SK-N-SH (cell line): Measurements from ENCODE around the gene BLID. TPM values are rescaled to one million over a fixed set of nuclear protein-coding genes. Genes with fewer than 3 reads are reported as not detected.

Experiments
- CTCF ChIA-PET: fragments of 300-600, 350-600 bp; formaldehyde crosslinking; extraction: SDS; loops from one replicate; lab custom pipeline; 2021; lab: Yijun Ruan, JAX
- POLR2A ChIA-PET: fragments of 350-600 bp; sonication (Branson Sonifier 250); formaldehyde crosslinking; extraction: SDS; loops from one replicate; lab custom pipeline; 2020; ENCODE audit warnings: antibody characterized with exemption, inconsistent platforms; lab: Yijun Ruan, JAX
- DNase-seq: peaks from one replicate; pipeline ENCODE4 v3.0.0; 2012
- H2AFZ ChIP-seq: fragments of 200-600 bp; sonication (generic); 2 replicates; pipeline ENCODE4 v1.8.1; 2016; ENCODE audit warnings: antibody characterized with exemption, mild to moderate bottlenecking, low read depth
- H3F3A ChIP-seq: fragments of 200-600 bp; sonication (generic); replicated peaks from 2 replicates; pipeline ENCODE3; 2016; ENCODE audit warnings: antibody characterized with exemption, mild to moderate bottlenecking; ENCODE audit not compliant: insufficient read depth
- H3K27ac ChIP-seq, 2 experiments: fragments of 200-500 bp in 1 of 2; fragments of 200-600 bp in 1 of 2; sonication (Bioruptor generic) in 1 of 2; sonication (generic), shearing (Covaris generic) in 1 of 2; 2 replicates each; pipeline versions ENCODE4 v1.5.1 to v1.6.1; 2014 to 2016; ENCODE audit warnings: low read depth in 2 of 2, inconsistent platforms in 1 of 2, low read length in 1 of 2, mild to moderate bottlenecking in 1 of 2, mixed read lengths in 1 of 2
- H3K27me3 ChIP-seq: fragments of 200-600 bp; sonication (generic), shearing (Covaris generic); 2 replicates; pipeline ENCODE4 v1.6.1; 2016; ENCODE audit warnings: mixed run types; ENCODE audit not compliant: insufficient read depth
- H3K36me3 ChIP-seq, 2 experiments: fragments of 200-500 bp in 1 of 2; fragments of 200-600 bp in 1 of 2; sonication (Bioruptor generic) in 1 of 2; sonication (generic) in 1 of 2; replicated peaks in 1 of 2; 2 replicates each; pipeline versions ENCODE3 to v1.5.1; 2014 to 2016; ENCODE audit warnings: low read length in 1 of 2, mild to moderate bottlenecking in 1 of 2; ENCODE audit not compliant: insufficient read depth in 2 of 2, control insufficient read depth in 1 of 2
- H3K4me1 ChIP-seq, 2 experiments: fragments of 200-500 bp in 1 of 2; fragments of 200-600 bp in 1 of 2; sonication (Bioruptor generic) in 1 of 2; sonication (generic), shearing (Covaris generic) in 1 of 2; 2 replicates each; pipeline versions ENCODE4 v1.5.1 to v1.6.1; 2014 to 2016; ENCODE audit warnings: low read depth in 1 of 2, low read length in 1 of 2, mixed run types in 1 of 2; ENCODE audit not compliant: insufficient read depth in 2 of 2, control insufficient read depth in 1 of 2
- H3K4me2 ChIP-seq: fragments of 200-600 bp; sonication (generic), shearing (Covaris generic); 2 replicates; pipeline ENCODE4 v1.6.1; 2017; ENCODE audit warnings: mixed run types
- H3K4me3 ChIP-seq, 2 experiments: fragments of 200-500 bp in 1 of 2; fragments of 200-600 bp in 1 of 2; sonication (Bioruptor generic) in 1 of 2; sonication (generic), shearing (Covaris generic) in 1 of 2; 2 replicates each; pipeline versions ENCODE4 v1.5.1 to v1.8.1; 2014 to 2016; ENCODE audit warnings: low read depth in 2 of 2, inconsistent platforms in 1 of 2, low read length in 1 of 2, mild to moderate bottlenecking in 1 of 2, mixed read lengths in 1 of 2, moderate library complexity in 1 of 2
- H3K79me2 ChIP-seq: fragments of 200-600 bp; sonication (generic); 2 replicates; pipeline ENCODE4 v1.8.1; 2017; ENCODE audit warnings: mild to moderate bottlenecking; ENCODE audit not compliant: insufficient read depth
- H3K9ac ChIP-seq: fragments of 200-600 bp; sonication (generic); 2 replicates; pipeline ENCODE4 v1.6.1; 2017; ENCODE audit warnings: mixed run types
- H3K9me2 ChIP-seq: fragments of 200-600 bp; sonication (generic); 2 replicates; pipeline ENCODE4 v1.6.1; 2017; ENCODE audit warnings: mixed run types
- H3K9me3 ChIP-seq: fragments of 200-600 bp; sonication (generic); 2 replicates; pipeline ENCODE4 v1.6.1; 2017; ENCODE audit warnings: mixed run types, mild to moderate bottlenecking, moderate library complexity
- H4K20me1 ChIP-seq: fragments of 200-600 bp; sonication (generic); 2 replicates; pipeline ENCODE4 v1.6.1; 2017; ENCODE audit warnings: mild to moderate bottlenecking, mixed run types; ENCODE audit not compliant: insufficient read depth
- CHD2 ChIP-seq: fragments of 150-350 bp; IDR thresholded peaks from 2 replicates; pipeline ENCODE4 v1.6.1; 2018; ENCODE audit warnings: low read length; ENCODE audit not compliant: partially characterized antibody
- ELF1 ChIP-seq: IDR thresholded peaks from 2 replicates; pipeline ENCODE4 v1.4.0; 2012
- EP300 ChIP-seq, 2 experiments: IDR thresholded peaks; 2 replicates each; pipeline versions ENCODE4 v1.4.0 to v1.6.1; 2012; ENCODE audit warnings: borderline replicate concordance in 1 of 2, low read depth in 1 of 2, low read length in 1 of 2
- EZH2phosphoT487 ChIP-seq: fragments of 200-600 bp; sonication (generic); IDR thresholded peaks from 2 replicates; pipeline ENCODE4 v1.6.1; 2017; ENCODE audit warnings: low read depth, mixed run types, mild to moderate bottlenecking, antibody characterized with exemption, moderate library complexity, borderline replicate concordance
- FOXJ3 ChIP-seq: sonication (generic); formaldehyde crosslinking; IDR thresholded peaks from 2 replicates; pipeline ENCODE4 v1.5.1; 2020; ENCODE audit warnings: mild to moderate bottlenecking, missing genetic modification reagents
- GATA2 ChIP-seq: sonication (generic); formaldehyde crosslinking; IDR thresholded peaks from 2 replicates; pipeline ENCODE4 v1.5.0; 2020; ENCODE audit warnings: mild to moderate bottlenecking, missing genetic modification reagents
- MXI1 ChIP-seq: IDR thresholded peaks from 2 replicates; pipeline ENCODE4 v1.6.1; 2012; ENCODE audit warnings: mild to moderate bottlenecking, low read depth, low read length, improper control_type of control experiment
- NRF1 ChIP-seq: IDR thresholded peaks from 2 replicates; pipeline ENCODE4 v1.6.1; 2012; ENCODE audit warnings: low read depth, mild to moderate bottlenecking, low read length
- POLR2AphosphoS5 ChIP-seq: IDR thresholded peaks from 2 replicates; pipeline ENCODE4 v1.6.1; 2012; ENCODE audit warnings: low read depth, low read length
- RCOR1 ChIP-seq: fragments of 150-350 bp; IDR thresholded peaks from 2 replicates; pipeline ENCODE4 v1.6.1; 2017; ENCODE audit warnings: antibody characterized with exemption, low read length
- RXRA ChIP-seq: IDR thresholded peaks from 2 replicates; pipeline ENCODE4 v1.4.0; 2012; ENCODE audit warnings: low read depth, mild to moderate bottlenecking, borderline replicate concordance
- SMC3 ChIP-seq: IDR thresholded peaks from 2 replicates; pipeline ENCODE4 v1.6.1; 2012; ENCODE audit warnings: low read depth, low read length, improper control_type of control experiment
- TAF1 ChIP-seq: IDR thresholded peaks from 2 replicates; pipeline ENCODE4 v1.6.1; 2012; ENCODE audit warnings: low read depth, mild to moderate bottlenecking, low read length, moderate library complexity, borderline replicate concordance
- TCF12 ChIP-seq: IDR thresholded peaks from 2 replicates; pipeline ENCODE4 v1.4.0; 2012
- TEAD4 ChIP-seq: IDR thresholded peaks from 2 replicates; pipeline ENCODE4 v1.4.0; 2012; ENCODE audit warnings: mild to moderate bottlenecking, borderline replicate concordance; ENCODE audit not compliant: insufficient read depth
- USF1 ChIP-seq: IDR thresholded peaks from 2 replicates; pipeline ENCODE4 v1.4.0; 2012; ENCODE audit warnings: low read depth, borderline replicate concordance
- USF2 ChIP-seq: fragments of 150-350 bp; IDR thresholded peaks from 2 replicates; pipeline ENCODE4 v1.6.1; 2017; ENCODE audit warnings: antibody characterized with exemption, low read length, low read depth, borderline replicate concordance
- WGBS: methylation state at CpG from one replicate; pipeline ENCODE4 v1.1.6; 2017; ENCODE audit warnings: low lambda C conversion rate; 5-methylcytosine and 5-hydroxymethylcytosine counted together
- polyA plus RNA-seq, 3 experiments: library from polyadenylated mRNA; depleted of rRNA; stranded (reverse); fragments of >200 nt; gene quantifications; 2 replicates each; pipeline ENCODE4 v1.2.3, GENCODE V29; 2012
- TF ChIP-seq, protein P1 (sequence below): fragments of 200-600 bp; sonication (generic); IDR thresholded peaks from 2 replicates; pipeline ENCODE4 v1.6.1; 2017; ENCODE audit warnings: antibody characterized with exemption, mild to moderate bottlenecking, moderate library complexity

BLID gene
- polyA plus RNA-seq, 1 of the 3 experiments (the other 2 are of a cell fraction): not detected

DNA sequence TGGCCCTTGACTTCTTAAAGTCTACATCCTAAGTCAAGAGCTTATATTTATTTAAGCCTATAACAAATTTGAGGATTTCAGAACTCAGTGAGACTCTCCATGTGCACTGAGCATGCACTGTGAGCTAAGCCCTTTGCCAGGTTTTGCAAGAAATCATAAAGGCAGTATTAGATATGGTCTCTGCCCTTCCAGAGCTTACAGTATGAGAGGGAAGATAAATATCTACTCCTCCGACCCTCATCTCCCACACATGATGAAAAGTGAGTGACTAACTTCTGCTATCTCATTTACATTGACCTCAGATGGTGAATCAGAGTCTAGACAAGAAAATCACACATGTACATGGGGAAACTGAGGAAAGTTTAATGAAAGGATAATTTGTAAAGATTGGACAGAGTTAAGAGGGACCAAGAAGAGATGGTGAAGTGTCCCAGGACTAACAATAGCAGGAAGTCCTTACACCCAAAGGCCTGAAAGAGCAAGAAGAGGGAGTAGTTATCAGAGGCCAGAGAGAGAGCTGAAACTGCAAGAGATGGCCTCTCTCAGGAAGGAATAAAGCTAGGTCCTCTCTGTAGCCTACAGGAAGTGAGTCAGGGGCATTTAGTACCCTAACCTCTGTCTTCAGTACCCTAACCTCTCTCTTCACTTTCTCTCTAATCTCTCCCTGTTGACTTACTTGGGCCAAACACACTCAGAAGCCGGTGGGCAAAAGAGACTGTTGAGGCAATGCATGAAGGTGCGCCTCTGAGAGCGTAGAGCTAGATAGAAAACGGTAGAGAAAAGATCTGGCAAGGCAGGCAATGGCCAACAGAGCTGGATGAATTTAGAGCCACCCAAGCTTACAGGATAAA is 23.0 kb upstream of the BLID start:
- Histone ChIP-seq H3K9me3 (no peaks in the 10 kb centered on the region), H4K20me1 (peaks cover 64% of the 10 kb centered on the region), H3K79me2 (peaks cover 96% of the 10 kb centered on the region), H2AFZ (no peak overlapping the region), H3F3A (peaks cover 88% of the 10 kb centered on the region), H3K9me2 (no peaks in the 10 kb centered on the region), H3K27me3 (no peaks in the 10 kb centered on the region), H3K4me1 (peaks cover 2 to 66% of the 10 kb centered on the region in 2 experiments), H3K27ac (peak overlapping the region in 1 of 2 experiments; percentile 98; a peak in 3 of 4 replicates), H3K4me2 (peak overlapping the region; percentile 49), H3K4me3 (no peak overlapping the region), H3K9ac (no peak overlapping the region; the same call in 1 of the 2 replicates), H3K36me3 (peaks cover 0 to 57% of the 10 kb centered on the region in 2 experiments)
- no peak for DNase-seq
- 67% methylated on average over 5 of the region's 5 CpGs for WGBS
- POLR2A ChIA-PET: no interaction called here
- CTCF ChIA-PET: interaction anchor here (0.7 to 1.5 kb wide), 2 partner anchors 32 to 484 kb away, joined by 3 read pairs; no protein-coding TSS in a partner anchor
- TF ChIP-seq TCF12 (peak; percentile 27; the same call in 1 of the 2 replicates), EP300 (IDR thresholded peaks at IDR 0.05; ENCODE audit: borderline replicate concordance in 1 of 2, low read depth in 1 of 2, low read length in 1 of 2) (0 out of 4 replicates have a peak, but pooled peaks of 1 of the 2 experiments have one; percentile 6)
- TF ChIP-seq, protein P1, sequence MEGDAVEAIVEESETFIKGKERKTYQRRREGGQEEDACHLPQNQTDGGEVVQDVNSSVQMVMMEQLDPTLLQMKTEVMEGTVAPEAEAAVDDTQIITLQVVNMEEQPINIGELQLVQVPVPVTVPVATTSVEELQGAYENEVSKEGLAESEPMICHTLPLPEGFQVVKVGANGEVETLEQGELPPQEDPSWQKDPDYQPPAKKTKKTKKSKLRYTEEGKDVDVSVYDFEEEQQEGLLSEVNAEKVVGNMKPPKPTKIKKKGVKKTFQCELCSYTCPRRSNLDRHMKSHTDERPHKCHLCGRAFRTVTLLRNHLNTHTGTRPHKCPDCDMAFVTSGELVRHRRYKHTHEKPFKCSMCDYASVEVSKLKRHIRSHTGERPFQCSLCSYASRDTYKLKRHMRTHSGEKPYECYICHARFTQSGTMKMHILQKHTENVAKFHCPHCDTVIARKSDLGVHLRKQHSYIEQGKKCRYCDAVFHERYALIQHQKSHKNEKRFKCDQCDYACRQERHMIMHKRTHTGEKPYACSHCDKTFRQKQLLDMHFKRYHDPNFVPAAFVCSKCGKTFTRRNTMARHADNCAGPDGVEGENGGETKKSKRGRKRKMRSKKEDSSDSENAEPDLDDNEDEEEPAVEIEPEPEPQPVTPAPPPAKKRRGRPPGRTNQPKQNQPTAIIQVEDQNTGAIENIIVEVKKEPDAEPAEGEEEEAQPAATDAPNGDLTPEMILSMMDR: no peak

DNA sequence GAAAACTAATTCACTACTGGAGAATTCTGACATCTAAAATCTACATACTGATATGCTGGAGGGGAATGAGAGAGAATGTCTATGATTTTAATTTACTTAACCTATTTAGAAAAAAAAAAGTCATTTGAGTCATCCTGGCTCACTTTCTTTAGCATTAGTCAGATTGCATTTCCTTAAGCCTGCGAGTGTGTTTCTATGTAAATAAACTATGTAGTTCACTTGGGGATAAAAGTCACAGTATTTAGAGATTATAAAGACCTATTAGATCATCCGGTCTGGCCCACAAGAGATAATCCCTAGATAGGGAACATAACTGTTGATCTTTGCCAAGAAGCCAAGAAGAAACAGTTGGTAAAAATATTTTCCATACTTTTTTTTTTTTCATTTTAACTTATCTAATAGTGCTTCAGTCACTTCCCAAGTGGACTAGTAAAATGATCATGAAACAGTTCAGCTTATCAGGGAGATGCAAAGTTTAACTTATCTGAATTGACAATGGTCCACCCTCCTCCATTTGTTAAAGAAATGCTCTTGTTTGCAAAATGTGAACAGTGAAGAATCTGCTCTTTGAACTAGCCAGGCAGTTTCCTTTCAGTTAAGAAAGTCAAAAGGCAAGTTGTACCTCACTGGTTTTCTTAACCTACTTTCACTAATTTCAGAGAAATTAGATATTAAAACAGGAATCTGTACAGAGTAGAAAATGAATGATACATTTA is 21.2 kb upstream of the BLID start:
- H3K27ac ChIP-seq: peak overlapping the region; percentile 81 to 98
- H3K36me3 ChIP-seq: peaks cover 0 to 58% of the 10 kb centered on the region in 2 experiments
- 12% methylated on average over 2 of the region's 2 CpGs for WGBS
- H2AFZ ChIP-seq: no peak overlapping the region
- peaks cover 87% of the 10 kb centered on the region for H3F3A ChIP-seq
- peak overlapping the region; percentile 65; the same call in 1 of the 2 replicates for H3K4me2 ChIP-seq
- no peaks in the 10 kb centered on the region for H3K27me3 ChIP-seq
- CTCF ChIA-PET: interaction anchor here (0.6 kb wide), 1 partner anchor 372 kb away, joined by 3 read pairs; no protein-coding TSS in a partner anchor
- no peaks in the 10 kb centered on the region for H3K9me2 ChIP-seq
- POLR2A ChIA-PET: no interaction called here
- peaks cover 2 to 77% of the 10 kb centered on the region in 2 experiments for H3K4me1 ChIP-seq
- peaks cover 96% of the 10 kb centered on the region for H3K79me2 ChIP-seq
- H3K9ac ChIP-seq: peak overlapping the region; percentile 29; the same call in 1 of the 2 replicates
- DNase-seq: no peak
- no peak overlapping the region for H3K4me3 ChIP-seq
- H4K20me1 ChIP-seq: peaks cover 82% of the 10 kb centered on the region
- H3K9me3 ChIP-seq: no peaks in the 10 kb centered on the region
- TF ChIP-seq EZH2phosphoT487 (no peak), POLR2AphosphoS5 (peak; percentile 66; the same call in 1 of the 2 replicates), RXRA (peak; percentile 90), NRF1 (no peak), MXI1 (no peak), SMC3 (no peak), CHD2 (no peak), FOXJ3 (CRISPR knock-in tag) (no peak), TEAD4 (peak; percentile 82; the same call in 1 of the 2 replicates), USF2 (no peak), RCOR1 (no peak), USF1 (0 out of 2 replicates have a peak, but pooled peaks have one; percentile 19), TAF1 (no peak), EP300 (IDR thresholded peaks at IDR 0.05; ENCODE audit: borderline replicate concordance in 1 of 2, low read depth in 1 of 2, low read length in 1 of 2) (peak in 1 of 2 experiments; percentile 90; a peak in 2 of 4 replicates), ELF1 (no peak), GATA2 (no peak)
